ENCODE measurements around the gene HELZ2.

The HELZ2 gene

DNA sequence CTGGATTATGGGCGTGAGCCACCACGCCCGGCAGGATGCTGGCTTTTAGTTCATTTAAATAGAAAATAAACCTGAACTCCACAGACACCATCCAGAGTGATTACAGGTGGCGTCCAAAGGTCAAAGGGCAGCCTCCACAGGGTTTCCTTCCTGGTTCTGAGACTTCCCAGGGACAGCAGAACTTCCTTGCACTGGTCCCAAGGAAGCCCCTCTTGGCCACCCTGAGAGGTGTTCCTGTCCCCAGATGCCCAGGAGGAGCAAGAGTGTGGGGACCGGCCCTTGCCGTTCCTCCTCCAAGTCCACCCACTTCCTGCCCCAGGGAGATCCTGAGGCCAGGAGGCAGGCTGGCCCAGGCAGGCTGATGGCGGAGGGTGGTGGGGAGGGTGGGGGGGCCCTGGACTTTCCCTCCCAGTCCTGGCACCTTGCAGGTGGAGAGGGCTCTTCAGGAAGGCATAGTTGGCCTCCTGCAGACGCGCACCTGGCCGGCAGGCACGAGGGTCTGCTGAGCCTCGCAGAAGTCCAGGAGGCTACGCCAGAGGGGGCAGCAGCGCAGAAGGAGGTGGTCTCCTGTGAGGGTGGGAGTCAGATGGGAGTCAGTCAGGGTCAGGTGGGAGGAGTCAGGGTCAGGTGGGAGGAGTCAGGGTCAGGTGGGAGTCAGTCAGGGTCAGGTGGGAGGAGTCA, 15.1 kb downstream of the HELZ2 start:
- Histone ChIP-seq H3K4me2 (ENCODE audit: low read length) (no peak overlapping the region), H3K9me2 (replicated peaks; ENCODE audit: control insufficient read depth, low read length) (no peaks in the 10 kb centered on the region), H3F3A (ENCODE audit: control insufficient read depth, insufficient read depth) (no peaks in the 10 kb centered on the region; the same call in 1 of the 2 replicates), H3K9me3 (ENCODE audit: control insufficient read depth, insufficient read depth, low read length) (no peaks in the 10 kb centered on the region), H3K27me3 (ENCODE audit: control insufficient read depth, low read length) (peaks cover 16% of the 10 kb centered on the region), H3K4me1 (ENCODE audit: control insufficient read depth, low read length) (peaks cover 26% of the 10 kb centered on the region), H3K27ac (ENCODE audit: low read depth, low read length) (no peak overlapping the region), H3K36me3 (ENCODE audit: control insufficient read depth, low read length) (no peaks in the 10 kb centered on the region), H3K79me2 (ENCODE audit: control insufficient read depth, low read length) (no peaks in the 10 kb centered on the region), H4K20me1 (ENCODE audit: control insufficient read depth, insufficient read depth, low read depth, low read length) (no peaks in the 10 kb centered on the region), H3K4me3 (ENCODE audit: low read length) (no peak overlapping the region)
- no peak for TF ChIP-seq EZH2phosphoT487 (IDR thresholded peaks at IDR 0.05; ENCODE audit: borderline replicate concordance, low read length)
- TF ChIP-seq, protein P1, sequence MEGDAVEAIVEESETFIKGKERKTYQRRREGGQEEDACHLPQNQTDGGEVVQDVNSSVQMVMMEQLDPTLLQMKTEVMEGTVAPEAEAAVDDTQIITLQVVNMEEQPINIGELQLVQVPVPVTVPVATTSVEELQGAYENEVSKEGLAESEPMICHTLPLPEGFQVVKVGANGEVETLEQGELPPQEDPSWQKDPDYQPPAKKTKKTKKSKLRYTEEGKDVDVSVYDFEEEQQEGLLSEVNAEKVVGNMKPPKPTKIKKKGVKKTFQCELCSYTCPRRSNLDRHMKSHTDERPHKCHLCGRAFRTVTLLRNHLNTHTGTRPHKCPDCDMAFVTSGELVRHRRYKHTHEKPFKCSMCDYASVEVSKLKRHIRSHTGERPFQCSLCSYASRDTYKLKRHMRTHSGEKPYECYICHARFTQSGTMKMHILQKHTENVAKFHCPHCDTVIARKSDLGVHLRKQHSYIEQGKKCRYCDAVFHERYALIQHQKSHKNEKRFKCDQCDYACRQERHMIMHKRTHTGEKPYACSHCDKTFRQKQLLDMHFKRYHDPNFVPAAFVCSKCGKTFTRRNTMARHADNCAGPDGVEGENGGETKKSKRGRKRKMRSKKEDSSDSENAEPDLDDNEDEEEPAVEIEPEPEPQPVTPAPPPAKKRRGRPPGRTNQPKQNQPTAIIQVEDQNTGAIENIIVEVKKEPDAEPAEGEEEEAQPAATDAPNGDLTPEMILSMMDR (IDR thresholded peaks at IDR 0.05; ENCODE audit: low read depth, low read length, poor library complexity, severe bottlenecking) = no peak

DNA sequence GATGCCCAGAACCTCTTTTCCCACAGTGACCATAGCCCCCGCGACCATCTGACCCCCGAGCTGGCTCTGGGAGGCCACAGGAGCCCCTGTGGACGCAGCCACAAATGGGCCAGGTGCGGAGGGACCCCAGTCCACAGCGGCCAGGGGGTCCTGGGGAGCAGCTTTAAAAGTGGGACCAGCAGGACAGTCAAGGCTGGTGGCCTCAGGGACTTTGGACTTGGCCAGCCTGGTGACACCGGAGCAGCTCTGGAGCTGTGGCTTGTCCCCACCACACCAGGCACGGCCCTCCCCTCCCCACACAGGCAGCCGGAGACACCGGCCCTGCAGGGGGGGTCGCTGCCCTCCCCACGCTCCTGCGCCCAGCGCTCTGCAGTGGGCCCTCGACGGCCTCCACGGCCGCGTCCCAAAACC, 16.6 kb downstream of the HELZ2 start:
- H3K4me2 ChIP-seq (ENCODE audit: low read length) = no peak overlapping the region
- H3K4me3 ChIP-seq (ENCODE audit: low read length) = no peak overlapping the region
- H3K9me2 ChIP-seq (replicated peaks; ENCODE audit: control insufficient read depth, low read length) = no peaks in the 10 kb centered on the region
- no peak overlapping the region for H3K27ac ChIP-seq (ENCODE audit: low read depth, low read length)
- H3K27me3 ChIP-seq (ENCODE audit: control insufficient read depth, low read length) = peaks cover 19% of the 10 kb centered on the region
- no peaks in the 10 kb centered on the region for H3K36me3 ChIP-seq (ENCODE audit: control insufficient read depth, low read length)
- no peaks in the 10 kb centered on the region for H3K79me2 ChIP-seq (ENCODE audit: control insufficient read depth, low read length)
- H3F3A ChIP-seq (ENCODE audit: control insufficient read depth, insufficient read depth) = peaks cover 4% of the 10 kb centered on the region
- no peak for TF ChIP-seq EZH2phosphoT487 (IDR thresholded peaks at IDR 0.05; ENCODE audit: borderline replicate concordance, low read length)
- TF ChIP-seq, protein P1 (IDR thresholded peaks at IDR 0.05; ENCODE audit: low read depth, low read length, poor library complexity, severe bottlenecking) = no peak
- H3K9me3 ChIP-seq (ENCODE audit: control insufficient read depth, insufficient read depth, low read length) = no peaks in the 10 kb centered on the region
- H3K4me1 ChIP-seq (ENCODE audit: control insufficient read depth, low read length) = peaks cover 33% of the 10 kb centered on the region
- H4K20me1 ChIP-seq (ENCODE audit: control insufficient read depth, insufficient read depth, low read depth, low read length) = no peaks in the 10 kb centered on the region

DNA sequence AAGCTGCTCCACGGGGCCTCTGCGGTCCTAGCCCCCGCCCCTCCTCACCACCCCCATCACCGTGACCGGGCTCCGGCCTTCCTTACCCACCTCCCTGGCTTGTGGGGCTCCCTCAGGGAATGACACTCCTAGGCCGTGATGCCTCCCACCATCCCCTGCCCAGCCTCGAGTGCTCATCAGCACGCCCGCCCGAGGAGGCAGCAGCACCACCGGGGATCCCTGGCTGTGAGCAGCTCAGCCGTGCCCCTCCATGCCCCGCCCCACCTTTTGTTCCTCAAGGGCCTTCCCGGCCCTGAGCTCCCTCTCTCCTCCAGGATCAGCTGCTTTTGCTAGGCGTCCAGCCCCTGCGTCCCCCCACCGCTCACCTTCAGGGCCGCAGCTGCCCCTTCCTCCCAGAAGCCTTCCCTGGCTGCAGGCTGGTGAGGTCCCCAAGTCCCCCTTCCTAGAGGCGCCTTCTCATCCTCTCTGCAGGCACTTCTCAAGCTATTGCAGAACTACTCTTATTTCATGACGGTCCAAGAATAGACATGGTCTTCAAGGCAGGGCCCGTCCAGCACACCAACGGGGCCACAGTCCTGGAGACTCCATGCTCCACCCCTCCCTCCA, 17.1 kb downstream of the HELZ2 start:
- Histone ChIP-seq H4K20me1 (ENCODE audit: control insufficient read depth, insufficient read depth, low read depth, low read length) (no peaks in the 10 kb centered on the region), H3K27ac (ENCODE audit: low read depth, low read length) (no peak overlapping the region), H3K79me2 (ENCODE audit: control insufficient read depth, low read length) (no peaks in the 10 kb centered on the region), H3K36me3 (ENCODE audit: control insufficient read depth, low read length) (no peaks in the 10 kb centered on the region), H3K9me2 (replicated peaks; ENCODE audit: control insufficient read depth, low read length) (no peaks in the 10 kb centered on the region), H3K27me3 (ENCODE audit: control insufficient read depth, low read length) (peaks cover 19% of the 10 kb centered on the region), H3K9me3 (ENCODE audit: control insufficient read depth, insufficient read depth, low read length) (no peaks in the 10 kb centered on the region), H3F3A (ENCODE audit: control insufficient read depth, insufficient read depth) (peaks cover 7% of the 10 kb centered on the region), H3K4me1 (ENCODE audit: control insufficient read depth, low read length) (peaks cover 34% of the 10 kb centered on the region), H3K4me2 (ENCODE audit: low read length) (no peak overlapping the region), H3K4me3 (ENCODE audit: low read length) (no peak overlapping the region)
- TF ChIP-seq, protein P1 (IDR thresholded peaks at IDR 0.05; ENCODE audit: low read depth, low read length, poor library complexity, severe bottlenecking) = no peak
- TF ChIP-seq EZH2phosphoT487 (IDR thresholded peaks at IDR 0.05; ENCODE audit: borderline replicate concordance, low read length) = no peak

All from DOHH2 (cell line).